ENCODE measurements around the gene ITGB4.

ITGB4 gene

GRCh38 chr17:75731716-75732498, 10.6 kb downstream of the ITGB4 start:
- no peak for DNase-seq

DNA sequence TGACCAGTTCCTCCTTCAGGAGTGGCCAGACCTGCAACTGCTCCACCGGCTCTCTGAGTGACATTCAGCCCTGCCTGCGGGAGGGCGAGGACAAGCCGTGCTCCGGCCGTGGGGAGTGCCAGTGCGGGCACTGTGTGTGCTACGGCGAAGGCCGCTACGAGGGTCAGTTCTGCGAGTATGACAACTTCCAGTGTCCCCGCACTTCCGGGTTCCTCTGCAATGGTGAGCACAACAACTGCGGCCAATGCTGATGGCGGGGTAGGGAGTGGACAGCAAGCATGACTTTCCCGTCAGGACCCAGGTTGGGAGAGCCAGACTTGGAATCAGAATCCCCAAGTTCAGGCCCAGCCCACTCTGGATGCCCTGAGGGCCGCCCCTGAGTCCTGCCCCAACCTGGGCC, 12.2 kb downstream of the ITGB4 start:
- DNase-seq = no peak

- DNase-seq = no peak
Measured at GRCh38 chr17:75734674-75735294, 13.5 kb downstream of the ITGB4 start.

DNA sequence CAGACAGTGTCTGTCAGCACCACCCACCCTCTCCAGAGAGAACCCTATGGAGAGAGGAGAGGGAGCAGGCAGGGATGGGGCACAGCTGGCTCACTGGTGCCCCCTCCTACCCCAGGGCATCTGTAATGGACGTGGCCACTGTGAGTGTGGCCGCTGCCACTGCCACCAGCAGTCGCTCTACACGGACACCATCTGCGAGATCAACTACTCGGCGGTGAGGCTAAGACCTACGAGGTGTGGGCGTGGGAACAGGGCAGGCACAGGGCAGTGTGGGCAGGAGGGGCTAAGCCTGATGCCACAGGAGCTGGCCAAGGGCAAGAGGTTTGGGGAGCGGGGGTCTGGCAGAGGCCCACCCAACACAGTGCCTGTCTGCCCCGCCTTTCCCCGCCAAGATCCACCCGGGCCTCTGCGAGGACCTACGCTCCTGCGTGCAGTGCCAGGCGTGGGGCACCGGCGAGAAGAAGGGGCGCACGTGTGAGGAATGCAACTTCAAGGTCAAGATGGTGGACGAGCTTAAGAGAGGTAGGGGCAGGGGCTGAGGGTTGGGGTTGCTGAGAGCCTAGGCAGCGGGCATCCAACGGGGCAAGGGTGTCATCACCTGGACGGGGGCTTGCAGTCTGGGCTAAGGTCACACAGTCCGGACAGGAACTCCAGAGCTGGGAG, 15.0 kb downstream of the ITGB4 start:
- no peak for DNase-seq

DNA sequence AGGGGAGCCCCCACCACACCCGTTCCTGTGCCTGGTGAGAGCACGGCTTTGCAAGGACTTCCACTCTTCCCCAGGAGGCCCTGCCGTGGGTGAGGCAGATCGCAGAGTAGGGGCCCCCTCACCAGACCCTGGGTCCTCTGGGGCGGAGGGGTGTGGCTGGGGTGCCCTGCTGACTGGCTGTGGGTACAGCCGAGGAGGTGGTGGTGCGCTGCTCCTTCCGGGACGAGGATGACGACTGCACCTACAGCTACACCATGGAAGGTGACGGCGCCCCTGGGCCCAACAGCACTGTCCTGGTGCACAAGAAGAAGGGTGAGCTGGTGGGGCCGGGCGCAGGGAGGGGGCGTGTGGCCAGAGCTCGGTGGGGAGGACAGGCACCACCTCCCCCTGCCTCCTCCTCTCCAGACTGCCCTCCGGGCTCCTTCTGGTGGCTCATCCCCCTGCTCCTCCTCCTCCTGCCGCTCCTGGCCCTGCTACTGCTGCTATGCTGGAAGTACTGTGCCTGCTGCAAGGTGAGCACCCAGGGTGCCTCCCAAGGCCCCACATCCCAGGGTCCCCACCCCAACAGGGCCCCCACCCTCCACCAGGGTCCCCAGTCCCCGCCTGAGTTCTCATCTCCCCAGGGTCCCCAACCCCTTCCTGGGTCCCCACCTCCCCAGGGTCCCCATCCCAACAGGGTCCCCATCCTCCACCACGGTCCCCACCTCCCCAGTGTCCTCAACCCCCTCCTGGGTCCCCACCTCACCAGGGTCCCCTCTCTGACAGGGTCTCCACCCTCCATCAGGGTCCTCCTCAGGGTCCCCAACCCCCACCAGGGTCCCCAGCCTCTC, 16.1 kb downstream of the ITGB4 start:
- no peak for DNase-seq

GRCh38 chr17:75738218-75738802, 17.1 kb downstream of the ITGB4 start:
- DNase-seq = peak; percentile 29

GRCh38 chr17:75739174-75739573, 17.9 kb downstream of the ITGB4 start:
- no peak for DNase-seq

DNA sequence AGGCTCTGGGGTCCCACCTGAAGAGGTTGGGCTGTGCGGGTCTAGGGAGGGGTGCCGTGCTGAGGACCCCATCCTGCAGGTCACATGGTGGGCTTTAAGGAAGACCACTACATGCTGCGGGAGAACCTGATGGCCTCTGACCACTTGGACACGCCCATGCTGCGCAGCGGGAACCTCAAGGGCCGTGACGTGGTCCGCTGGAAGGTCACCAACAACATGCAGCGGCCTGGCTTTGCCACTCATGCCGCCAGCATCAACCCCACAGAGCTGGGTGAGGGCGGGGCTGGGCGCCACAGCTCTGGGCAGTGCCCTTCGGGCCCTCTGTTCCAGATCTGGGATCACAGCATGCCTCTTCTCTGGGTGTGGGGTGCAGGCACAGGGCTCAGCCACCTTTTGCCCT, 18.5 kb downstream of the ITGB4 start:
- DNase-seq = no peak

GRCh38 chr17:75740215-75740614, 19.0 kb downstream of the ITGB4 start:
- DNase-seq = no peak

GRCh38 chr17:75740631-75741077, 19.4 kb downstream of the ITGB4 start:
- no peak for DNase-seq

- DNase-seq = no peak
Measured at GRCh38 chr17:75742337-75742736, 21.1 kb downstream of the ITGB4 start.

GRCh38 chr17:75743625-75744206, 22.5 kb downstream of the ITGB4 start:
- no peak for DNase-seq

DNA sequence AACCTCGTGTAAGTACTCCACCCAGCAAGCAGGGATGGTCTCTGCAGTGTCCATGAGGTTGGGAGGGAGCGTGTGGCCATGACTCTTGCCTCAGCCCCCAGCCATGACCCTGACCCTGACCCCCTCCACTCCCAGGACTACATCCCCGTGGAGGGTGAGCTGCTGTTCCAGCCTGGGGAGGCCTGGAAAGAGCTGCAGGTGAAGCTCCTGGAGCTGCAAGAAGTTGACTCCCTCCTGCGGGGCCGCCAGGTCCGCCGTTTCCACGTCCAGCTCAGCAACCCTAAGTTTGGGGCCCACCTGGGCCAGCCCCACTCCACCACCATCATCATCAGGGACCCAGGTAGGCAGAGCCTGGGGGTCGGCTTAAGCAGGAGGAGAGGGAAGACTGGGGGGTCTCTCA, 27.4 kb downstream of the ITGB4 start:
- no peak for DNase-seq

GRCh38 chr17:75749545-75750389, 28.5 kb downstream of the ITGB4 start:
- peak; percentile 54 for DNase-seq

DNA sequence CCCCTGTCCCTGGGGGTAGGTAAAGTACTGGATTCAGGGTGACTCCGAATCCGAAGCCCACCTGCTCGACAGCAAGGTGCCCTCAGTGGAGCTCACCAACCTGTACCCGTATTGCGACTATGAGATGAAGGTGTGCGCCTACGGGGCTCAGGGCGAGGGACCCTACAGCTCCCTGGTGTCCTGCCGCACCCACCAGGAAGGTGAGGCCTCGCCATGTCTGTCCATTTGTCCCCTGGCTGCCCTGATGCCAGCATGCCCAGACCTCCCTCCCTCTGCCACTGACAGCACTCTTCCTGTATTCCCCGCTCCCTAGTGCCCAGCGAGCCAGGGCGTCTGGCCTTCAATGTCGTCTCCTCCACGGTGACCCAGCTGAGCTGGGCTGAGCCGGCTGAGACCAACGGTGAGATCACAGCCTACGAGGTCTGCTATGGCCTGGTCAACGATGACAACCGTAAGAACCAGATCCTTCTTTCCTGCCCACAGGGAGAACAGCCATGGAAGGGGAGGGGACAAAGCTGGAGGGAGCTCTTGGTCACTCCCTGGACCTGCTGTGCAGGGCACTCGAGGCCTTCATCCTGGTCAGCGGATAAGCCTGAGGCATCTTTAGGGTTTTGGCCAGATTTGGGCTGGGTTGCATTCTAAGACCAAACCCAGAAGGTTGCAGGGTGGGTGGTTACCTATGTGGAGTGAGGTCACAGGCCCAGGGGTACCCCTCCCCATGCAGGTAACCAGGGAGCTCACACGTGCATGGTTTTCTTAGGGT, 29.6 kb downstream of the ITGB4 start:
- DNase-seq = no peak

DNA sequence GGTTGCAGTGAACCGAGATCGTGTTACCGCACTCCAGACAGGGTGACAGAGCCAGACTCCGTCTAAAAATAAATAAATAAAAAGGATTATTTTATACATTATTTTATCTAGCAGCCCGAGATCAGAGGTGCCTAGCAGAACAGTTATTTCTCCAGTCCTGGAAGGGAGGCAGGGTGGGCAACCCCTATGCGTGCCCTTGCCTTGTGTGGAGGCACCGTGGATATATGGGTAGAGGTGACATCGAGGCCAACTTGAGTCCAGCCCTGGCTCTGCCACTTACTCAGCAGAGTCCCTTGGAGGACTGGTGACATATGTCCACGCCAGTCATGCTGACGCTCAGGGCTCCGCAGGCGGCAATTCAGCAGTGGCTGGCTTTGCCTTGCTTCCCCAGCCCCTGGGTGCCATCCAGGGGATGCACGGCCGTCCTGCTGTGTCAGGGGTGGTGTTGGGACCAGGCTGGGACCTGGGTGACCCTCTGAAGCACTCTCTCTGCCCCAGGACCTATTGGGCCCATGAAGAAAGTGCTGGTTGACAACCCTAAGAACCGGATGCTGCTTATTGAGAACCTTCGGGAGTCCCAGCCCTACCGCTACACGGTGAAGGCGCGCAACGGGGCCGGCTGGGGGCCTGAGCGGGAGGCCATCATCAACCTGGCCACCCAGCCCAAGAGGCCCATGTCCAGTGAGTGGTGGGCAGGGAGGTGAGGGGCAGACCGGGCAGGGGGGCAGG, 30.6 kb downstream of the ITGB4 start:
- no peak for DNase-seq

- no peak for DNase-seq
Measured at GRCh38 chr17:75752405-75752709, 31.1 kb downstream of the ITGB4 start.

DNA sequence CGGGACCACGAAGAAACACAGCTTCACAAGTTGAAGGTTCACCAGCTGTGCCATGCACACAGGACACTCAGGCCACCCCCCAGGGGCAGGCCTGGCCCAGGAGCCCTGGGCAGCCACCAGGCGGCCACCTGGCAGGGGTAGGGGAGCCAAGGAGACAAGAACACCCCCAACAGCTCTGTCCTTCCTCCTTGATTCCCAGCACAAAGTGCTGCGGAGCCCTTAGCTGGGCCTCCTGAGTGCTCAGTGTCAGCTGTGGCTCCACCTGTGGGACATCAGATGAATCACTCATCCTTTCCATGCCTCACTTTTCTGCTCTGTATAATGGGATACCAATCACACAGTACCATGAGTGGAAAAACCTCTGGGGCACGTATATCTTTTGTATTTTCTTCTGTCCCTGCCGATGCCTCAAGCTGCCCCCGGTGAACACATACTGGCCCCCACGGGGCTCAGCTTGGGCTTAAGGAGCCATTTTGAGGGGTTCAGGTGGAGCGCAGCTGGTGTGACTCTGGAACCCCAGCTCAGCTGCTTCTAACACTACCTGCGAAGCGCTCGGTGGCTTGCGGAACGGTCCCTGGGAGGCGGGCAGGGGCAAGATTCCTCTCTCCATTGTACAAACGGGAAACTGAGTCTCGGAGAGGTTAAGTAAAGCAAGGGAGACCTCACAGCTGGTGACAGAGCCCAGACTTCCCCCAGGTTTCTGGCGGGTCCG, 31.7 kb downstream of the ITGB4 start:
- DNase-seq = no peak

Measured in fibroblast of skin of abdomen (primary cell).